ENCODE measurements around the gene KCND1. TPM values are rescaled to one million over a fixed set of nuclear protein-coding genes. Genes with fewer than 3 reads are reported as not detected.

The KCND1 gene
- total RNA-seq, 1 donor from 2014 or later, result 14.0 TPM

DNA sequence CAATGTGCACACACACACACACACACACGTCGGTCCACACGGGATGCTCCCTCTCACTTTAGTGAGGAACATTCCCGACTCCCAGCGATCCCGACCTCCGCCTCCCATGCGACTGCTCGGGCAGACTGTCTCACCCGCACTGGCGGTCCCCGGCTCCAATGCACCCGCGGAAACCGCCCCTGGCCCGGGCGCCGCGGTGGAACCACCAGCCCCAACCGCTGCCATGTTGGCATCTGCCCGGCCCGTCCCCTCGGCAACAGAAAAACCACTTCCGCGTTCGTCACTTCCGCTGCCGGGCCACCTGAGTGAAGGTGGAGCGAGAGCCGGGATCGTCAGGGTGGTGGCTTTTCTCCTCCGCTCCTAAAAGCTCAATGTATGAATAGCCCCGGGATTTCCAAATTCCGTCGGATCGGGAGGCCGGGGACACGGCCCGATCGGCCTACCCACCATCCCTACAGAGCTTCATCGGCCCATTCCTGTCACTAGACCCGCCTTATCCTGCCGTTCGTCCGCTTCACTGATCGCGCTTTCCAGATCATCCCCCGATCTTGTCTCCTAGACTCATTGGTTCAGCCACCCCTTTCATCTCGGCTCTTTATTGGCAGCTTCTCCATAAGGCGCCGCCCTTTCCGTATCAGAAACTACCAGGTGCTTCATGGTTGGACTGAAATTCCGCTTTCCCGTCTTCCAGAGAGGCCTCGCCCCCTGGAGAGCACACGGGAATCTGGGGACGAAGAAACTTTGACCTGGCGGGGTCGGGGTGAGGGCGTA lies 60.0 kb downstream of the KCND1 start, which contains the start of gene SLC35A2:
Gene SLC35A2 (minus strand): TSS at position 235 of the 771 bp plus-strand sequence. CDS start 10 bp downstream, at position 225.
- peak; percentile 77 for DNase-seq (ENCODE audit: low read depth)

Other genes starting within 250 kb of the KCND1 start
- gene GLOD5, start 210.1 kb downstream of the KCND1 start, total RNA-seq, result not detected in 2 replicates
- gene GATA1, start 185.3 kb downstream of the KCND1 start, total RNA-seq, result not detected in 2 replicates
- 36.3 and 54.4 TPM in 2 replicates for gene HDAC6, start 169.8 kb downstream of the KCND1 start, total RNA-seq
- 0.20 TPM in 1 of 2 replicates, not detected in the other for gene ERAS, start 145.3 kb downstream of the KCND1 start, total RNA-seq
- 2.6 and 3.6 TPM in 2 replicates for gene PCSK1N, start 136.2 kb downstream of the KCND1 start, total RNA-seq
- gene TIMM17B, start 74.1 kb downstream of the KCND1 start, total RNA-seq, result 23.7 and 63.7 TPM in 2 replicates
- 46.8 and 60.3 TPM in 2 replicates for gene PQBP1, start 73.9 kb downstream of the KCND1 start, total RNA-seq
- 24.8 and 34.1 TPM in 2 replicates for gene SLC35A2, start 60.2 kb downstream of the KCND1 start, total RNA-seq
- 14.1 and 17.2 TPM in 2 replicates for gene PIM2, start 52.8 kb downstream of the KCND1 start, total RNA-seq
- 37.2 and 61.6 TPM in 2 replicates for gene OTUD5, start 14.2 kb downstream of the KCND1 start, total RNA-seq
- 29.0 and 40.7 TPM in 2 replicates for gene GRIPAP1, start 30.4 kb upstream of the KCND1 start, total RNA-seq
- gene TFE3, start 71.5 kb upstream of the KCND1 start, total RNA-seq, result 30.6 and 72.0 TPM in 2 replicates
- gene CCDC120, start 87.2 kb upstream of the KCND1 start, total RNA-seq, result 1.9 and 5.5 TPM in 2 replicates
- 4.3 and 9.4 TPM in 2 replicates for gene PRAF2, start 102.2 kb upstream of the KCND1 start, total RNA-seq
- 39.8 and 62.7 TPM in 2 replicates for gene WDR45, start 108.0 kb upstream of the KCND1 start, total RNA-seq
- gene GPKOW, start 151.9 kb upstream of the KCND1 start, total RNA-seq, result 21.5 and 26.2 TPM in 2 replicates
- 5.3 and 8.5 TPM in 2 replicates for gene MAGIX, start 190.9 kb upstream of the KCND1 start, total RNA-seq
- gene PLP2, start 200.1 kb upstream of the KCND1 start, total RNA-seq, result 10.4 and 13.4 TPM in 2 replicates
- 6.9 and 14.2 TPM in 2 replicates for gene PRICKLE3, start 214.5 kb upstream of the KCND1 start, total RNA-seq
- gene SYP, start 228.3 kb upstream of the KCND1 start, total RNA-seq, result 0.10 and 0.52 TPM in 2 replicates